HG02759 (cell line): ENCODE measurements around the gene ITGB6.
"Not testable (repeated sequence)": the region's sequence is repeated elsewhere in the genome, so short reads cannot be mapped to it uniquely, and the experiment has no call there.

ENCODE experiments used
- ATAC-seq: cut with Tn5 transposase; IDR thresholded peaks from one replicate; pipeline ENCODE4 v1.9.1; 2021; ENCODE audit warnings: mild to moderate bottlenecking, moderate library complexity; ENCODE audit not compliant: unreplicated experiment

The ITGB6 gene

GRCh38 chr2:160194351-160194750 is 5.7 kb downstream of the ITGB6 start:
- no peak for ATAC-seq

GRCh38 chr2:160181146-160181836 is 18.8 kb downstream of the ITGB6 start:
- ATAC-seq: not testable (repeated sequence)

- not testable (repeated sequence) for ATAC-seq
These were observed 19.4 kb downstream of the ITGB6 start for GRCh38 chr2:160180690-160181089.

GRCh38 chr2:160180172-160180571 is 19.9 kb downstream of the ITGB6 start:
- ATAC-seq: no peak

- no peak for ATAC-seq
These were observed 24.6 kb downstream of the ITGB6 start for GRCh38 chr2:160175169-160176134.

GRCh38 chr2:160174322-160174721 is 25.8 kb downstream of the ITGB6 start:
- no peak for ATAC-seq

GRCh38 chr2:160169988-160170387 is 30.1 kb downstream of the ITGB6 start:
- ATAC-seq: no peak

GRCh38 chr2:160169471-160169870 is 30.6 kb downstream of the ITGB6 start:
- no peak for ATAC-seq

GRCh38 chr2:160168878-160169277 is 31.2 kb downstream of the ITGB6 start:
- ATAC-seq: no peak

- ATAC-seq: no peak
These were observed 32.9 kb downstream of the ITGB6 start for GRCh38 chr2:160167089-160167740.

- ATAC-seq: no peak
These were observed 34.1 kb downstream of the ITGB6 start for GRCh38 chr2:160165996-160166395.

GRCh38 chr2:160165081-160165480 is 35.0 kb downstream of the ITGB6 start:
- no peak for ATAC-seq

- no peak for ATAC-seq
These were observed 41.9 kb downstream of the ITGB6 start for GRCh38 chr2:160157861-160158829.

GRCh38 chr2:160156665-160157064 is 43.4 kb downstream of the ITGB6 start:
- ATAC-seq: no peak

- ATAC-seq: no peak
These were observed 44.0 kb downstream of the ITGB6 start for GRCh38 chr2:160156100-160156499.

GRCh38 chr2:160148419-160148818 is 51.7 kb downstream of the ITGB6 start:
- not testable (repeated sequence) for ATAC-seq

GRCh38 chr2:160145471-160145870 is 54.6 kb downstream of the ITGB6 start:
- no peak for ATAC-seq

GRCh38 chr2:160144280-160144990 is 55.6 kb downstream of the ITGB6 start:
- no peak for ATAC-seq

GRCh38 chr2:160142472-160142871 is 57.6 kb downstream of the ITGB6 start:
- ATAC-seq: no peak

GRCh38 chr2:160141912-160142311 is 58.2 kb downstream of the ITGB6 start:
- no peak for ATAC-seq
